ENCODE results near the gene TRABD2A. TPM values are rescaled to one million over a fixed set of nuclear protein-coding genes. Genes with fewer than 3 reads are reported as not detected.
A peak's percentile ranks its signal among the peaks of the same experiment; 100 is the strongest.

TRABD2A gene
- total RNA-seq, 5 donors from 2014 or later (not counting 1 experiment from before 2014, with no cell fraction given): 77.3 to 219 (median 106) TPM

DNA sequence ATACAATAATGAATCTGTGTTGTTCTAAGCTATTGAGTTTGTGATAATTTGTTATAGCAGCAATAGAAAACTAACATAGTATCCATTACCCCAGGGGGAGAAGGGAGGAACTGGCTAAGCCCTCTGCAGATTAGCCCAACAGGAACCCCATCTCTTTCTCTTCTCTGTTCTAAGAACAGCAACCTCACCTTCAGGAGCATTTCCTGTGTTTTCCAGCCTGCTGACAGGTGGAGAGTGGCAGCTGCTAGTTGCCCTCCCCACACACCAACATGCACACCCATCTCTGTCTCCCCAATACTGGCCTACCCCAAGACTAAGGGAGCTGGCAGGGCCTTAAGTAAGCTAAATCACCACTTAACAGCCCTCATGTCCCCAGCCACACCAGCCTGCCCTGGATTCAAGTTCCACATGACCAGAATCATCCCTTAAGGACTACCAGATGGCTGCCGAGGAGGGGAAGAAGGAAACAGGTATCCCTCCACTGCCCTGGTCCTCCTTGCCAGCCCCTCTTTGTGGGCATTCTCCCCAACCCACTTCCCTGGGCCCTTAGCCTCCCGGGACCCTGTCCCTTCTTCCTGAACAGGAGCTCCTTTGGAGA, 52.8 kb downstream of the TRABD2A start:
- 89% methylated on average over 2 of the region's 2 CpGs for WGBS (ENCODE audit: insufficient coverage)
- Histone ChIP-seq H3K4me1 (ENCODE audit: control insufficient read depth in 1 of 2, extremely low read depth in 1 of 2, insufficient read depth in 2 of 2, low read length in 2 of 2) (peaks cover 49 to 61% of the 10 kb centered on the region in 2 experiments), H3K27ac (ENCODE audit: low read length) (no peak overlapping the region), H3K36me3 (ENCODE audit: control insufficient read depth in 2 of 2, extremely low read depth in 1 of 2, insufficient read depth in 1 of 2, low read length in 1 of 2) (peaks cover 2 to 15% of the 10 kb centered on the region in 2 donors), H3K4me3 (ENCODE audit: control insufficient read depth in 1 of 2, extremely low read depth in 1 of 2, low read length in 1 of 2) (no peak overlapping the region), H3K27me3 (replicated peaks in 1 of 2; ENCODE audit: control insufficient read depth in 2 of 2, extremely low read depth in 1 of 2, insufficient read depth in 2 of 2, low read length in 1 of 2) (no peaks in the 10 kb centered on the region), H3K9me3 (no peaks in the 10 kb centered on the region)
- H3K4me1 Mint-ChIP-seq: peaks cover 10 to 25% (median 13%) of the 10 kb centered on the region in 3 donors
- DNase-seq (no peak), ATAC-seq (replicated peaks in 1 of 4) (peak in 3 of 4 experiments; percentile 21 to 59 (median 38))
- no peak overlapping the region for H3K4me3 Mint-ChIP-seq
- H3K9me3 Mint-ChIP-seq: no peaks in the 10 kb centered on the region
- H3K36me3 Mint-ChIP-seq: peaks cover 18% of the 10 kb centered on the region
- ChIA-PET CTCF (interaction anchor here in 1 of 2 donors (0.8 kb wide), 1 partner anchor 98 kb away, joined by 3 read pairs; no protein-coding TSS in a partner anchor), POLR2A (no interaction called here)
- H3K27ac Mint-ChIP-seq: no peak overlapping the region
- H3K27me3 Mint-ChIP-seq: no peaks in the 10 kb centered on the region

DNA sequence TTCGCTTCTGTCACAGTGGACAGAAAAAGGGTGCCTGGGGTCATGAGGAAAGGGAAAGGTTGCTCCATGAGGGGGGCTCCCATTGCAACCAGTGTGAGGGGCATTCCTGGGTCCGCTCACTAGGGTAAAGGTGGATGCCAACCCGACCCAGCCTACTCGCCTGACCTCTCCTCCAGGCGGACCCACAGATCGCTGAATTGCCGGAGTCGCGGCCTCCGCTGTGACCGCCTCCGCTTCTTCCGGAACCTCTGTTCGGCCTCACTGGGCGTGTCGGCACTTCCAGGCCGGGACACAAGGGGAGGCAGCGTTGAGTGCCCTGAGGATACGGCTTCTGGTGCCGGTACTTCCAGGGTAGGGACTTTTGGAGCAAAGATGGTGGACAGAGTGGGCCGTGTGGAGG, 57.1 kb downstream of the TRABD2A start:
- CTCF ChIA-PET: no interaction called here
- no peak for ATAC-seq (replicated peaks in 1 of 4)
- Mint-ChIP-seq H3K27me3 (no peaks in the 10 kb centered on the region), H3K9me3 (no peaks in the 10 kb centered on the region), H3K4me1 (peaks cover 38 to 58% (median 42%) of the 10 kb centered on the region in 3 donors), H3K27ac (peak overlapping the region in 1 of 2 donors; percentile 83), H3K4me3 (no peak overlapping the region), H3K36me3 (peaks cover 37% of the 10 kb centered on the region)
- Histone ChIP-seq H3K36me3 (ENCODE audit: control insufficient read depth in 2 of 2, extremely low read depth in 1 of 2, insufficient read depth in 1 of 2, low read length in 1 of 2) (peaks cover 6 to 9% of the 10 kb centered on the region in 2 donors), H3K27ac (ENCODE audit: low read length) (no peak overlapping the region), H3K9me3 (no peaks in the 10 kb centered on the region), H3K4me3 (ENCODE audit: control insufficient read depth in 1 of 2, extremely low read depth in 1 of 2, low read length in 1 of 2) (no peak overlapping the region), H3K4me1 (ENCODE audit: control insufficient read depth in 1 of 2, extremely low read depth in 1 of 2, insufficient read depth in 2 of 2, low read length in 2 of 2) (peaks cover 11 to 39% of the 10 kb centered on the region in 2 experiments), H3K27me3 (replicated peaks in 1 of 2; ENCODE audit: control insufficient read depth in 2 of 2, extremely low read depth in 1 of 2, insufficient read depth in 2 of 2, low read length in 1 of 2) (no peaks in the 10 kb centered on the region)
- WGBS (ENCODE audit: insufficient coverage): 97% methylated on average over 20 of the region's 21 CpGs
- POLR2A ChIA-PET: interaction anchor here in 1 of 2 donors (0.6 kb wide), 1 partner anchor 16 kb away, joined by 4 read pairs; no protein-coding TSS in a partner anchor
- DNase-seq: no peak

DNA sequence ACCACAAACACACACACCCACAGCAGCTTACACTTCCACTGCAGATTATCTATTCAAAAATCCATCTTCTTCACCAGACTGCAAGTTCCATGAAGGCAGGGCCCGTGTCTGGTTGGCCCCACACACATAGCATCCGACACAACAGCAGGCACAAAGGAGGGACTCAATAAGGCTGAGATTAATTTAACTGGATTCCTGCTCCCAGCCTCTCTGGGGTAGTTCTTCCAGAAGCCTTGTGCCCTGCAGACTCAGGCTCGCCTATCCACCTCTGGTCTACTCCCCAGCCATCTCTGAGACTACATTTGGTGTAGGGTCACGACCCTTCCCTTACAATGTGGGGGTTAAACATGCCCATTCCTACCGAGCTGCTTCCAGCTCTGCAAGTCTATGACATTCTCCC, 57.7 kb downstream of the TRABD2A start:
- no peaks in the 10 kb centered on the region for H3K9me3 Mint-ChIP-seq
- ChIA-PET CTCF (interaction anchor here in 1 of 2 donors (0.7 kb wide), 1 partner anchor 103 kb away, joined by 3 read pairs; no protein-coding TSS in a partner anchor), POLR2A (no interaction called here)
- WGBS (ENCODE audit: insufficient coverage): 93% methylated on average over 3 of the region's 5 CpGs
- H3K27me3 Mint-ChIP-seq: no peaks in the 10 kb centered on the region
- H3K4me3 ChIP-seq (ENCODE audit: control insufficient read depth in 1 of 2, extremely low read depth in 1 of 2, low read length in 1 of 2): no peak overlapping the region
- peaks cover 6 to 9% of the 10 kb centered on the region in 2 donors for H3K36me3 ChIP-seq (ENCODE audit: control insufficient read depth in 2 of 2, extremely low read depth in 1 of 2, insufficient read depth in 1 of 2, low read length in 1 of 2)
- H3K27ac ChIP-seq (ENCODE audit: low read length): no peak overlapping the region
- ATAC-seq (replicated peaks in 1 of 4): no peak
- H3K27me3 ChIP-seq (replicated peaks in 1 of 2; ENCODE audit: control insufficient read depth in 2 of 2, extremely low read depth in 1 of 2, insufficient read depth in 2 of 2, low read length in 1 of 2): no peaks in the 10 kb centered on the region
- no peak for DNase-seq
- H3K9me3 ChIP-seq: no peaks in the 10 kb centered on the region
- peaks cover 40 to 64% (median 47%) of the 10 kb centered on the region in 3 donors for H3K4me1 Mint-ChIP-seq
- peaks cover 6 to 34% of the 10 kb centered on the region in 2 experiments for H3K4me1 ChIP-seq (ENCODE audit: control insufficient read depth in 1 of 2, extremely low read depth in 1 of 2, insufficient read depth in 2 of 2, low read length in 2 of 2)
- H3K4me3 Mint-ChIP-seq: no peak overlapping the region
- H3K36me3 Mint-ChIP-seq: peaks cover 37% of the 10 kb centered on the region
- peak overlapping the region; percentile 36 to 83 for H3K27ac Mint-ChIP-seq

DNA sequence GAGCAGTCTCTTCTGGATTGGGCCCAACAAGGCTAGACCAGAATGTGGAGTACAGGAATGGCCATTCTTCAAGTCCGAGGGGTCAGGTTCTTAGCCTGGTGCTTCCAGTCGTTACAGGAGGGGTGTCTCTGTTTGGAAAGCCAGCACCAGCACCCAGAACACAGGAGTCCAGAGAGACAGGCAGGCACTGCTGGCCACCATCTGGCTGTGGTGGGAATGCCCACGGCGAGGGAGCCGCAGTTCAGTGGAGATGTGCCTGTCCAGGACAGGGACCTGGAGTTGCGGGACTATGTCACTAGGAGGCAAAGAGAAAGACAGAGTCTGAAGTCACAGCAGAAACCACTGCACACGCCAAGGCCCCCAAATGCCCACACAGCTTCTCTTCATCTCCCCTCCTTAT, 59.1 kb downstream of the TRABD2A start:
- ChIA-PET CTCF (no interaction called here), POLR2A (interaction anchor here in 1 of 2 donors (1.2 kb wide), 1 partner anchor 18 kb away, joined by 3 read pairs; no protein-coding TSS in a partner anchor)
- WGBS (ENCODE audit: insufficient coverage): 100% methylated on average over 5 of the region's 7 CpGs
- Histone ChIP-seq H3K4me3 (ENCODE audit: control insufficient read depth in 1 of 2, extremely low read depth in 1 of 2, low read length in 1 of 2) (no peak overlapping the region), H3K27ac (ENCODE audit: low read length) (no peak overlapping the region), H3K9me3 (no peaks in the 10 kb centered on the region), H3K36me3 (ENCODE audit: control insufficient read depth in 2 of 2, extremely low read depth in 1 of 2, insufficient read depth in 1 of 2, low read length in 1 of 2) (peaks cover 5 to 6% of the 10 kb centered on the region in 2 donors), H3K4me1 (ENCODE audit: control insufficient read depth in 1 of 2, extremely low read depth in 1 of 2, insufficient read depth in 2 of 2, low read length in 2 of 2) (peaks cover 2 to 30% of the 10 kb centered on the region in 2 experiments), H3K27me3 (replicated peaks in 1 of 2; ENCODE audit: control insufficient read depth in 2 of 2, extremely low read depth in 1 of 2, insufficient read depth in 2 of 2, low read length in 1 of 2) (no peaks in the 10 kb centered on the region)
- no peaks in the 10 kb centered on the region for H3K9me3 Mint-ChIP-seq
- no peak for DNase-seq
- no peaks in the 10 kb centered on the region for H3K27me3 Mint-ChIP-seq
- peaks cover 32% of the 10 kb centered on the region for H3K36me3 Mint-ChIP-seq
- H3K4me1 Mint-ChIP-seq: peaks cover 54 to 78% (median 61%) of the 10 kb centered on the region in 3 donors
- H3K27ac Mint-ChIP-seq: peak overlapping the region; percentile 69 to 83
- H3K4me3 Mint-ChIP-seq: no peak overlapping the region
- no peak for ATAC-seq (replicated peaks in 1 of 4)

DNA sequence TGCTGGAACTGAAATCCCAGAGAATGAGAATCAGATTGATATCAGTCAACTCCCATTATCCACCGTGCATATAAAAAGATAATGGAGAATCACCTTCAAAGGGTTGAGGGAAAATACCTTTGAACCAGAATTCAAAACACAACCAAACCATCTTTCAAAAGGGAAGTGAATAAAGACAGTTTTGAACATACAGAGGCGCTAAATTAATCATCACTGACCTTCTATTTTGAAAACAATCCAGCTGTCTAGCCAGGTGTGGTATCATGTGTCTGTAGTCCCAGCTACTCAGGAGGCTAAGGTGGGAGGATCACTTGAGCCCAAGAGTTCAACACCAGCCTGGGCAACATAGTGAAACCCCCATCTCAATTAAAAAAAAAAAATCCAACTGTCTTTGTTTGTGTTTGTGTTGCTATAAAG, 63.6 kb downstream of the TRABD2A start:
- Mint-ChIP-seq H3K27ac (peak overlapping the region; percentile 84 to 90), H3K4me1 (peaks cover 70 to 75% (median 73%) of the 10 kb centered on the region in 3 donors), H3K27me3 (no peaks in the 10 kb centered on the region), H3K36me3 (peaks cover 12% of the 10 kb centered on the region), H3K4me3 (peak overlapping the region in 1 of 3 donors; percentile 43), H3K9me3 (no peaks in the 10 kb centered on the region)
- no peak for DNase-seq
- peaks cover 0 to 4% of the 10 kb centered on the region in 2 donors for H3K36me3 ChIP-seq (ENCODE audit: control insufficient read depth in 2 of 2, extremely low read depth in 1 of 2, insufficient read depth in 1 of 2, low read length in 1 of 2)
- H3K9me3 ChIP-seq: no peaks in the 10 kb centered on the region
- peaks cover 10 to 36% of the 10 kb centered on the region in 2 experiments for H3K4me1 ChIP-seq (ENCODE audit: control insufficient read depth in 1 of 2, extremely low read depth in 1 of 2, insufficient read depth in 2 of 2, low read length in 2 of 2)
- H3K4me3 ChIP-seq (ENCODE audit: control insufficient read depth in 1 of 2, extremely low read depth in 1 of 2, low read length in 1 of 2): no peak overlapping the region
- peak overlapping the region; percentile 2 for H3K27ac ChIP-seq (ENCODE audit: low read length)
- ChIA-PET CTCF (interaction anchor here (0.6 to 0.9 kb wide), 3 partner anchors 13 to 369 kb away, joined by 3 to 4 read pairs (median 3); no protein-coding TSS in a partner anchor), POLR2A (no interaction called here)
- peak in 1 of 4 experiments; percentile 27 for ATAC-seq (replicated peaks in 1 of 4)
- no CpG with 5 or more reads among the region's 2 CpGs for WGBS (ENCODE audit: insufficient coverage)
- H3K27me3 ChIP-seq (replicated peaks in 1 of 2; ENCODE audit: control insufficient read depth in 2 of 2, extremely low read depth in 1 of 2, insufficient read depth in 2 of 2, low read length in 1 of 2): no peaks in the 10 kb centered on the region

DNA sequence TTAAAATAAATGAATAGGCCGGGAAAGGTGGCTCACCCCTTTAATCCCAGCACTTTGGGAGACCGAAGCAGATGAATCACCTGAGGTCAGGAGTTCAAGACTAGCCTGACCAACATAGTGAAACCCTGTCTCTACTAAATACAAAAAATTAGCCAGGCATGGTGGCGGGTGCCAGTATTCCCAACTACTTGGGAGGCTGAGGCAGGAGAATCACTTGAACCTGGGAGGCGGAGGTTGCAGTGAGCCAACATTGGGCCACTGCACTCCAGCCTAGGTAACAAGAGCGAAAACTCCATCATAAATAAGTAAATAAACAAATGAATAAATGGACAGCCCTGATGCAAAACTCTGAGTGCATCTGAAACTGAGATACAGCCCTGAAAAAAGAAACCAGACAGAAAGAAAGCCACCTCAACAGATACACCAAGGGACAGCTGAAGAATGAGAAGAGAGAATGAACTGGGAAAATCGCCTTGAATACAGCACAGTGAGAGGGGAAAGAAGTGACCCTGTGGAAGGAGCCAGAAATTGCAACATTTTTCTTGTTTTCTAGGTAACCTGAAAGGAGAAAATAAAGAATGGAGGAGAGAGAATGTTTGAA, 64.4 kb downstream of the TRABD2A start:
- H3K9me3 Mint-ChIP-seq: peaks cover 0 to 4% (median 0%) of the 10 kb centered on the region in 3 donors
- H3K27me3 Mint-ChIP-seq: no peaks in the 10 kb centered on the region
- DNase-seq (no peak), ATAC-seq (replicated peaks in 1 of 4) (no peak)
- H3K27me3 ChIP-seq (replicated peaks in 1 of 2; ENCODE audit: control insufficient read depth in 2 of 2, extremely low read depth in 1 of 2, insufficient read depth in 2 of 2, low read length in 1 of 2): no peaks in the 10 kb centered on the region
- ChIA-PET POLR2A (no interaction called here), CTCF (interaction anchor here in 1 of 2 donors (0.6 kb wide), 1 partner anchor 12 kb away, joined by 3 read pairs; no protein-coding TSS in a partner anchor)
- no peak overlapping the region for H3K4me3 ChIP-seq (ENCODE audit: control insufficient read depth in 1 of 2, extremely low read depth in 1 of 2, low read length in 1 of 2)
- H3K27ac Mint-ChIP-seq: peak overlapping the region; percentile 84 to 90
- WGBS (ENCODE audit: insufficient coverage): 57% methylated on average over 2 of the region's 6 CpGs
- H3K36me3 ChIP-seq (ENCODE audit: control insufficient read depth in 2 of 2, extremely low read depth in 1 of 2, insufficient read depth in 1 of 2, low read length in 1 of 2): no peaks in the 10 kb centered on the region
- H3K9me3 ChIP-seq: no peaks in the 10 kb centered on the region
- H3K4me1 Mint-ChIP-seq: peaks cover 63 to 72% (median 67%) of the 10 kb centered on the region in 3 donors
- peak overlapping the region in 1 of 3 donors; percentile 43 for H3K4me3 Mint-ChIP-seq
- H3K27ac ChIP-seq (ENCODE audit: low read length): no peak overlapping the region
- peaks cover 10 to 30% of the 10 kb centered on the region in 2 experiments for H3K4me1 ChIP-seq (ENCODE audit: control insufficient read depth in 1 of 2, extremely low read depth in 1 of 2, insufficient read depth in 2 of 2, low read length in 2 of 2)
- peaks cover 6% of the 10 kb centered on the region for H3K36me3 Mint-ChIP-seq

Data from T-cell (primary cell).